AG04449 (cell line): ENCODE results near the gene HDAC2.
"Not testable (repeated sequence)": the region's sequence is repeated elsewhere in the genome, so short reads cannot be mapped to it uniquely, and the experiment has no call there.

Experiments used
- CTCF ChIA-PET: fragments of 350-600 bp; formaldehyde crosslinking; extraction: SDS; loops from one replicate; lab custom pipeline; 2021; ENCODE audit warnings: antibody characterized with exemption; lab: Yijun Ruan, JAX
- POLR2A ChIA-PET: fragments of 400-600, 350-600 bp; formaldehyde crosslinking; extraction: SDS; loops from one replicate; lab custom pipeline; 2020; ENCODE audit warnings: antibody characterized with exemption, inconsistent platforms; lab: Yijun Ruan, JAX
- DNase-seq: peaks from one replicate; pipeline ENCODE4 v3.0.0-alpha.2; 2010; ENCODE audit warnings: low read depth, low spot score
- H3K4me3 ChIP-seq: 2 replicates; pipeline ENCODE4 v1.5.1; 2011; ENCODE audit warnings: low read depth, mild to moderate bottlenecking, control low read depth, low read length
- TF ChIP-seq, protein P1 (sequence below): IDR thresholded peaks from one replicate; pipeline ENCODE4 v1.5.1; 2011; ENCODE audit warnings: mild to moderate bottlenecking, moderate library complexity, low read length, control low read depth, inconsistent platforms; ENCODE audit not compliant: insufficient read depth; ENCODE audit errors: missing control alignments

HDAC2 gene

DNA sequence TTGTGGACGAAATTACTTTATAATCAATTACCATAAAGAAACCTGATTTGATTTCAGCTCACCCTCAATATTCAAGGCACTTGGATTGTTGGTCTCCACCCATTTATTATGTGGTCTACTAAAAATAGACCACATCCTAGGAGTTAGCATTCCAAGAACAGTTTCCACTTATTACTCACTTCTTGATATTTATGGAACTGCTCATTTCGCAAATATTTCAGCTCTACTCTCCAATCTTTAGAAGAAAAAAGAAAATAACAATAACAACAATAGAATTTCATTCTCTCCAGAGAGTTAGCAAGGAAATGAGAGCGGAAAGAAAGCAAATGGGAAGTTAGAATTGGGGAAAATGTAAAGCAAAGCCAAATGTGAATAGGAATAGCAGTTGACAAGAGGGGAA lies 26.2 kb upstream of the HDAC2 start:
- TF ChIP-seq, protein P1, sequence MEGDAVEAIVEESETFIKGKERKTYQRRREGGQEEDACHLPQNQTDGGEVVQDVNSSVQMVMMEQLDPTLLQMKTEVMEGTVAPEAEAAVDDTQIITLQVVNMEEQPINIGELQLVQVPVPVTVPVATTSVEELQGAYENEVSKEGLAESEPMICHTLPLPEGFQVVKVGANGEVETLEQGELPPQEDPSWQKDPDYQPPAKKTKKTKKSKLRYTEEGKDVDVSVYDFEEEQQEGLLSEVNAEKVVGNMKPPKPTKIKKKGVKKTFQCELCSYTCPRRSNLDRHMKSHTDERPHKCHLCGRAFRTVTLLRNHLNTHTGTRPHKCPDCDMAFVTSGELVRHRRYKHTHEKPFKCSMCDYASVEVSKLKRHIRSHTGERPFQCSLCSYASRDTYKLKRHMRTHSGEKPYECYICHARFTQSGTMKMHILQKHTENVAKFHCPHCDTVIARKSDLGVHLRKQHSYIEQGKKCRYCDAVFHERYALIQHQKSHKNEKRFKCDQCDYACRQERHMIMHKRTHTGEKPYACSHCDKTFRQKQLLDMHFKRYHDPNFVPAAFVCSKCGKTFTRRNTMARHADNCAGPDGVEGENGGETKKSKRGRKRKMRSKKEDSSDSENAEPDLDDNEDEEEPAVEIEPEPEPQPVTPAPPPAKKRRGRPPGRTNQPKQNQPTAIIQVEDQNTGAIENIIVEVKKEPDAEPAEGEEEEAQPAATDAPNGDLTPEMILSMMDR: no peak
- H3K4me3 ChIP-seq: no peak overlapping the region
- peak; percentile 50 for DNase-seq
- ChIA-PET CTCF (interaction anchor here (1.1 to 9.8 kb wide), 5 partner anchors 13 to 309 kb away, joined by 4 to 425 read pairs (median 4); no protein-coding TSS in a partner anchor), POLR2A (interaction anchor here (1.4 kb wide), 1 partner anchor 111 kb away, joined by 3 read pairs; no protein-coding TSS in a partner anchor)

DNA sequence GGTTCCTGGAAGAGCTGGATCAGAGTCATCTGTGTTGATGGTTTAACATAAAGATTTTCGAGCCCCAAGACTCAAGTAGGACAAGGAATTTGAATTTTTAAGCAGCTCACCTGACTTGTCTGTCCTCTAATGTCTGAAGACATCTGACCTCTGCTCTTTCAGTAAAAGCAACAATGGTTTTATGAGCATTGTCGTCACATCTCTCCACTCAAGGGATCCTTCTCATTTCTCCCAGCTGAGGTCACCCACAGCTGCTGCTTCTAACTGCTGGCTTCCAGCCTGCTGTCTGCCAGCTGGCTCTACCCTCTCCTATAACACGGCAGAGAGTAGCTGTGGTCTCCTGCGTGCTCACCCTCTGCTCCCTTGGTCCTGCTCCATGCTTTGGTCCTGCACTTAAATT lies 24.7 kb upstream of the HDAC2 start:
- POLR2A ChIA-PET: interaction anchor here (0.6 to 1.4 kb wide), 2 partner anchors 90 to 113 kb away, joined by 3 read pairs; no protein-coding TSS in a partner anchor
- TF ChIP-seq, protein P1: no peak
- H3K4me3 ChIP-seq: no peak overlapping the region
- CTCF ChIA-PET: interaction anchor here (0.8 to 9.8 kb wide), 24 partner anchors 10 to 434 kb away, joined by 3 to 425 read pairs (median 5); no protein-coding TSS in a partner anchor
- peak; percentile 90 for DNase-seq

DNA sequence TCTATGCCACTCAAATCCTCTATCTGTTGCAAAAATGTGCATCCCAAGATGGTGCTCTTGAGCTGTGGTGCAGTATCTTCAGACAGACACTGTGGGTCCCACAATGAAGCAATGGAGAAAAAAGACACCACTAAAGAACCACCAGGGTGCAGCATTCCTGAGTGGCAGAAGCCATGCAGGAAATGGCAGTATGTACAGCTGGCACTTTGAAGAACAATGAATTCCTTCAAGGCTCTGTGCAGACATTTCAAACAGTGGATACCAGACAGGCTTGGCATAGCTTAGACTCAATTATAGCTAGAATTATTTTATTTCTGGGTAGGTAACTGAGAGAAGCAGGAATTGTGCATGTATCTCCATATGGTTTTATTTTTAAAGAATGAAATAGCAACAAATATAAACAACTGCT lies 24.0 kb upstream of the HDAC2 start:
- peak; percentile 73 for DNase-seq
- TF ChIP-seq, protein P1: peak; percentile 77
- ChIA-PET POLR2A (interaction anchor here (1.7 kb wide), 1 partner anchor 114 kb away, joined by 6 read pairs; no protein-coding TSS in a partner anchor), CTCF (interaction anchor here (0.7 to 9.8 kb wide), 31 partner anchors 9 to 1902 kb away, joined by 3 to 425 read pairs (median 5); no protein-coding TSS in a partner anchor)
- no peak overlapping the region for H3K4me3 ChIP-seq

DNA sequence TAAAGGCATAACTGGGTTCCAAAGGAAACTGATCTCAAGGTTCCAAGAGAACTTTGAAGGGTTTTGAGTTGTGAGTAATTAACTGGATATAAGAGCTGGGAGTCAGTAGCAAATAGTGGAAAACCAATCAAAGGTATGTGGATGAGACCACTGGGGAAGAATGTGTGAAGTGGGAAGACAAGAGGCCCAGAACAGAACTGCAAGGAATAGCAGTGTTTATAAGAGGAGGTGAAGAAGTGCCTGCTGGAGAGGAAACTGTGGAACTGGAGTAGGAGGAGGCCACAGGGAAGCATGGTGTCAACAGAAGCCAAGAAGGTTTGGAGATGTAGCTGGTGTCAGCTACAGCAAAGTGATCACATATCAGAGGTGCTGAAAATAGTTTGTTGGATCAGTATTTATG lies 18.7 kb upstream of the HDAC2 start:
- no peak for DNase-seq
- ChIA-PET POLR2A (no interaction called here), CTCF (interaction anchor here (1.5 to 9.8 kb wide), 3 partner anchors 9 to 315 kb away, joined by 3 to 425 read pairs (median 7); no protein-coding TSS in a partner anchor)
- H3K4me3 ChIP-seq: no peak overlapping the region
- TF ChIP-seq, protein P1: no peak

DNA sequence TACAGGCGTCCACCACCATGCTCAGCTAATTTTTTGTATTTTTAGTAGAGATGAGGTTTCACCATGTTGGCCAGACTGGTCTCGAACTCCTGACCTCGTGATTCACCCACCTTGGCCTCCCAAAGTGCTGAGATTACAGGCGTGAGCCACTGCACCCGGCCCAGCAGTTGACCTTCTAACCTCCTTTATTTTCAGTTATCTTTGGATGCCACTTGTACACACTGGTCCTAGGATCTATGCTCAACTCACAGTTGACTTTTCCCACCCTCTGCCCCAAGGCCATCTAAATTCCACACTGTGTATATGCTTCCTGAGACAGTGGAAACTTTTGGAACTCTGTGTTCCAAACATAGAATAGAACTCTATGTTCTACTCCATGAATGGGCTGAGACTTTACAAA lies 11.7 kb upstream of the HDAC2 start:
- CTCF ChIA-PET: interaction anchor here (1.3 to 3.0 kb wide), 3 partner anchors 10 to 126 kb away, joined by 4 to 20 read pairs (median 13); no protein-coding TSS in a partner anchor
- DNase-seq, H3K4me3 ChIP-seq, POLR2A ChIA-PET: not testable (repeated sequence)

DNA sequence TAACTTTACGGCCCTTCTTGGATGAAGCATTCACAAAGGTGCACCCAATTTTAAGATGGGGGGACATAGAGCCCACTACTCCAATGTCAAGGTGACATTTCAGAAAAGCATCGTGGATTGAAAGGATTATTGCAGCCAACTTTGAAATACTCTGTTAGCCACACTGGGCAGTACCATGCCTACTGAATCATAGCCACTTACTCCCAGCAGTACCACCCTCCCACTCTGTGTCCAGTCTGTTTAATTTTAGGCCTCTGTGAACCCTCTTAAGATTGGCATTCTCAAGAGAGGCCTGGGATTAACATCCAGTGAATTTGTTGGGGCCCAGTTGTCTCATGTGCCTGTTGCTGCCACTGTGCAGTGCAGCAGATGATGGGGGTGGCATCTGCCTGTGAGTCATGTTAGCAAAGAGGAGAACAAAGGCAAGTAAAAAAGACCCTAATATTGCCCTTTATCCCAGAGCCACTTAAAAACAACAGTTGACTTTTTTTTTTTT lies 11.2 kb upstream of the HDAC2 start:
- no peak for DNase-seq
- TF ChIP-seq, protein P1: no peak
- no peak overlapping the region for H3K4me3 ChIP-seq
- POLR2A ChIA-PET: no interaction called here
- CTCF ChIA-PET: interaction anchor here (1.3 to 3.0 kb wide), 4 partner anchors 11 to 126 kb away, joined by 4 to 32 read pairs (median 12); no protein-coding TSS in a partner anchor
